ENCODE results near the gene KLHDC8A. TPM values are rescaled to one million over a fixed set of nuclear protein-coding genes. Genes with fewer than 3 reads are reported as not detected.

KLHDC8A gene
- total and polyA plus RNA-seq, 9 of the 15 experiments (the other 6 are each of a cell fraction or from before 2014, with no cell fraction given) = 0.01 to 0.54 (median 0.04) TPM; not detected in 6

GRCh38 chr1:205309741-205310140 lies 47.0 kb downstream of the KLHDC8A start:
- Histone ChIP-seq H3K79me2 (ENCODE audit: control insufficient read depth, insufficient read depth, low read length) (no peaks in the 10 kb centered on the region), H3K4me1 (replicated peaks in 1 of 2; ENCODE audit: control insufficient read depth in 2 of 2, insufficient read depth in 2 of 2, low read length in 2 of 2) (peaks cover 0 to 4% of the 10 kb centered on the region in 2 experiments; a peak in 2 of 5 replicates), H3K9ac (ENCODE audit: insufficient read depth in 1 of 2, low read depth in 2 of 2, low read length in 2 of 2) (no peak overlapping the region), H2AFZ (ENCODE audit: low read depth, low read length) (no peak overlapping the region), H3K27me3 (ENCODE audit: control insufficient read depth in 2 of 2, insufficient read depth in 2 of 2, low read length in 2 of 2) (peaks cover 14 to 73% of the 10 kb centered on the region in 2 experiments; a peak in 4 of 5 replicates), H4K20me1 (replicated peaks; ENCODE audit: control insufficient read depth, insufficient read depth, low read length) (0 out of 2 replicates have a peak, but pooled peaks cover 5% of the 10 kb centered on the region), H3K4me2 (ENCODE audit: insufficient read depth, low read length) (no peak overlapping the region), H3K9me1 (ENCODE audit: control insufficient read depth, insufficient read depth, low read length) (no peaks in the 10 kb centered on the region), H3K4me3 (no peak overlapping the region), H3K9me3 (replicated peaks; ENCODE audit: control insufficient read depth, insufficient read depth, low read depth, low read length) (no peaks in the 10 kb centered on the region), H3K27ac (ENCODE audit: extremely low read depth, low read depth, low read length) (no peak overlapping the region), H3K36me3 (ENCODE audit: control insufficient read depth, insufficient read depth, low read length) (no peaks in the 10 kb centered on the region)
- ATAC-seq (no peak), DNase-seq (ENCODE audit: extremely low read depth in 1 of 4, low spot score in 3 of 4) (no peak), FAIRE-seq (no peak)
- BruUV-seq (replicated peaks) = no TSS peak
- no peak for TF ChIP-seq TRIM24 (IDR thresholded peaks at IDR 0.05)
- no peak for TF ChIP-seq ZC3H8 (IDR thresholded peaks at IDR 0.05)
- TF ChIP-seq MTA1 (IDR thresholded peaks at IDR 0.05; ENCODE audit: borderline replicate concordance) = no peak
- TF ChIP-seq MTA2 (IDR thresholded peaks at IDR 0.05; ENCODE audit: low read depth) = no peak
- in situ Hi-C loops (cut with MboI) = no loop called here
- WGBS (ENCODE audit: insufficient coverage, low coverage, missing lambda C conversion rate) = 5% methylated on average over 1 of the region's 1 CpG
- ChIA-PET CTCF (ENCODE audit: low intra/inter-chr PET ratio) (no interaction called here), POLR2A (interaction anchor here (0.6 kb wide), 1 partner anchor 237 kb away, joined by 3 read pairs; no protein-coding TSS in a partner anchor)
- intact Hi-C loops (cut with micrococcal nuclease) = no loop called here

DNA sequence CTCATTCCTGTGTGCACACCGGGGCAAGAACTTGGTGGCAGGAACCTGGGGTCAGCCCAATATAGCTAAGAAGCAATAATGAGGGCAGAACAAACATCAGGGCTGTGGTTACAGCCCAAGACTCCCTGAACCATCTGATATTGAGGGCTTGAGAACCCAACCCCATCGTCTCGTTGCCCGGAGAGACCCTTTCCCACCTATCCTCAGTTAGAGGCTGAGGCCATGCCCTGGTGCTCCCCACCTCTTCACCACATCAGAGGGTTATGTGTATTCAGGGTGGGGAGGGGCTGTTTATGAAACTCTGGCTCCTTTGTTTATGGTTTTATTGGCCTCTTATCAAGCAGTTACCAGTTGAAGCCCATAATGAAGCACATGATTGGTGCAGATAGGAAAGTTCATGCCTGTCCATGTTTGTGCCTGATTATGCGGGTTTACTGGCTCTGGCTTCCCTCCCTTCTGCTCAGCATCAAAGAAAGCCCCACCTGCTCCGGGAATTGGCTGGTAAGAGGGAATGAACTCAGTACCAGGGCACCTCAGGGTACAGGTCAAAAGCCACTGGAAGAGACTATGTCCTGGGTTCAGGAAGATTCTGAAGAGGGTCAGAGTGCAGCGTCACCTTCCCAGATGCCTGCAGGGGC lies 49.7 kb downstream of the KLHDC8A start:
- no peak overlapping the region for H3K9ac ChIP-seq (ENCODE audit: insufficient read depth in 1 of 2, low read depth in 2 of 2, low read length in 2 of 2)
- H3K4me1 ChIP-seq (replicated peaks in 1 of 2; ENCODE audit: control insufficient read depth in 2 of 2, insufficient read depth in 2 of 2, low read length in 2 of 2) = peaks cover 4 to 10% of the 10 kb centered on the region in 2 experiments; a peak in 3 of 5 replicates
- FAIRE-seq = no peak
- in situ Hi-C loops (cut with MboI) (no loop called here), intact Hi-C loops (cut with micrococcal nuclease) (no loop called here)
- no peaks in the 10 kb centered on the region for H3K9me1 ChIP-seq (ENCODE audit: control insufficient read depth, insufficient read depth, low read length)
- CTCF ChIA-PET (ENCODE audit: low intra/inter-chr PET ratio) = no interaction called here
- no peak overlapping the region for H2AFZ ChIP-seq (ENCODE audit: low read depth, low read length)
- WGBS (ENCODE audit: insufficient coverage, low coverage, missing lambda C conversion rate) = 12% methylated on average over 7 of the region's 7 CpGs
- POLR2A ChIA-PET = interaction anchor here (0.6 to 1.7 kb wide), 5 partner anchors 10 to 163 kb away, joined by 3 to 7 read pairs (median 3); no protein-coding TSS in a partner anchor
- no peaks in the 10 kb centered on the region for H3K9me3 ChIP-seq (replicated peaks; ENCODE audit: control insufficient read depth, insufficient read depth, low read depth, low read length)
- DNase-seq (ENCODE audit: extremely low read depth in 1 of 4, low spot score in 3 of 4) = no peak
- H3K4me3 ChIP-seq = no peak overlapping the region
- H3K4me2 ChIP-seq (ENCODE audit: insufficient read depth, low read length) = no peak overlapping the region; the same call in 1 of the 2 replicates
- H3K36me3 ChIP-seq (ENCODE audit: control insufficient read depth, insufficient read depth, low read length) = no peaks in the 10 kb centered on the region
- no TSS peak for BruUV-seq (replicated peaks)
- no peaks in the 10 kb centered on the region for H3K79me2 ChIP-seq (ENCODE audit: control insufficient read depth, insufficient read depth, low read length)
- H3K27me3 ChIP-seq (ENCODE audit: control insufficient read depth in 2 of 2, insufficient read depth in 2 of 2, low read length in 2 of 2) = peaks cover 14 to 79% of the 10 kb centered on the region in 2 experiments; a peak in 4 of 5 replicates
- H3K27ac ChIP-seq (ENCODE audit: extremely low read depth, low read depth, low read length) = no peak overlapping the region
- no peak for ATAC-seq
- peaks cover 5% of the 10 kb centered on the region; the same call in 1 of the 2 replicates for H4K20me1 ChIP-seq (replicated peaks; ENCODE audit: control insufficient read depth, insufficient read depth, low read length)
- no peak for TF ChIP-seq KLF13 (tag; IDR thresholded peaks at IDR 0.05; ENCODE audit: borderline replicate concordance, low read depth)
- no peak for TF ChIP-seq STAG1 (CRISPR knock-in tag; IDR thresholded peaks at IDR 0.05; ENCODE audit: borderline replicate concordance)
- no peak for TF ChIP-seq TBP (optimal IDR thresholded peaks at IDR 0.05; ENCODE audit: low read depth, low read length)
- no peak for TF ChIP-seq RAD51 (IDR thresholded peaks at IDR 0.05; ENCODE audit: borderline replicate concordance, low read depth)
- no peak for TF ChIP-seq PHF8 (IDR thresholded peaks at IDR 0.05; ENCODE audit: borderline replicate concordance, low read length)
- TF ChIP-seq DDX20 (tag; IDR thresholded peaks at IDR 0.05; ENCODE audit: low read depth) = no peak
- no peak for TF ChIP-seq ZNF224 (CRISPR knock-in tag; IDR thresholded peaks at IDR 0.05)
- 0 out of 2 replicates have a peak, but pooled peaks have one; percentile 15 for TF ChIP-seq CBFA2T2 (conservative IDR thresholded peaks at IDR 0.05)
- TF ChIP-seq ZNF436 (CRISPR knock-in tag; IDR thresholded peaks at IDR 0.05) = no peak
- no peak for TF ChIP-seq CBX8 (IDR thresholded peaks at IDR 0.05; ENCODE audit: borderline replicate concordance, extremely low read depth, low read depth, low read length, poor library complexity, severe bottlenecking)
- peak; percentile 31; the same call in 1 of the 2 replicates for TF ChIP-seq TCF3 (CRISPR knock-in tag; IDR thresholded peaks at IDR 0.05)
- TF ChIP-seq ARID1B (IDR thresholded peaks at IDR 0.05) = peak; percentile 7; the same call in 1 of the 2 replicates
- no peak; the same call in 1 of the 2 replicates for TF ChIP-seq NCOR1 (IDR thresholded peaks at IDR 0.05)
- no peak for TF ChIP-seq FOXA1 (IDR thresholded peaks at IDR 0.05; ENCODE audit: borderline replicate concordance)
